ENCODE data around the gene CPNE2.
A peak's percentile ranks its signal among the peaks of the same experiment; 100 is the strongest.

CPNE2 gene

GRCh38 chr16:57130950-57131321, 38.6 kb downstream of the CPNE2 start:
- H3K36me3 Mint-ChIP-seq (ENCODE audit: low read depth), result no peaks in the 10 kb centered on the region

DNA sequence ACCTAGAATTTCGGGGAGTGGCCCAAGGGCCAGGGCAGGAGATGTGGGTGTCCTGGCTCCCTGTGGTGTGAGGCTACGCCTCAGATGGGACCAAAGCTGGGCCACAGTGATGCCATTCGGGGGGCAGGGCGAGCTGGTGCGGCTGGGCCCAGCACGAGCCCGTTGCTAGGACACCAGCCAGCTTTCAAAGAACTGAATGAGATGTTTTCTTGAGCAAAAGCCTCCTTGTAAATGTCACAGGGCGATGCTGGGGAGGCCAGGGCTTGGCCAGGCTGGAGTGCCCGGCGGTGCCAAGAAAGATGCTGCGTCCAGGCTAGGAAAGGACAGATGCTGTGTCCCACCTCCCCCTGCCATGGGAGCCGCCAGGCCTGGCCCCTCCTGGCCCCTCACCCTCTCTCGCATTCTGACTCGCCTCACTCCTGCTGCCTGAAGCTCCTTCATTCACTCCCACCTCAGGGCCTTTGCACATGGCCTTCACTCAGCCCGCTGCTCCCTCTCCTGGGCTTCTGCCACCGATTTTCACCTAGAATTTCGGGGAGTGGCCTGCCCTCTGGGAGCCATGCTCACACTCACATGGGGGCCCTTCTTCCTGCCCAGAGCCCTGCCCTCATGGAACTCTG, 39.1 kb downstream of the CPNE2 start:
- Mint-ChIP-seq H3K27me3 (ENCODE audit: low read depth) (no peaks in the 10 kb centered on the region), H3K9me3 (no peaks in the 10 kb centered on the region), H3K4me3 (no peak overlapping the region), H3K4me1 (ENCODE audit: low read depth) (peaks cover 43% of the 10 kb centered on the region), H3K36me3 (ENCODE audit: low read depth) (no peaks in the 10 kb centered on the region), H3K27ac (peak overlapping the region; percentile 41)
- no peak for DNase-seq (ENCODE audit: low spot score)

More at GRCh38 chr16:57130950-57131321, 38.6 kb downstream of the CPNE2 start:
- Mint-ChIP-seq H3K4me3 (no peak overlapping the region), H3K27me3 (ENCODE audit: low read depth) (no peaks in the 10 kb centered on the region), H3K9me3 (no peaks in the 10 kb centered on the region), H3K27ac (no peak overlapping the region), H3K4me1 (ENCODE audit: low read depth) (peaks cover 42% of the 10 kb centered on the region)
- no peak for DNase-seq (ENCODE audit: low spot score)

DNA sequence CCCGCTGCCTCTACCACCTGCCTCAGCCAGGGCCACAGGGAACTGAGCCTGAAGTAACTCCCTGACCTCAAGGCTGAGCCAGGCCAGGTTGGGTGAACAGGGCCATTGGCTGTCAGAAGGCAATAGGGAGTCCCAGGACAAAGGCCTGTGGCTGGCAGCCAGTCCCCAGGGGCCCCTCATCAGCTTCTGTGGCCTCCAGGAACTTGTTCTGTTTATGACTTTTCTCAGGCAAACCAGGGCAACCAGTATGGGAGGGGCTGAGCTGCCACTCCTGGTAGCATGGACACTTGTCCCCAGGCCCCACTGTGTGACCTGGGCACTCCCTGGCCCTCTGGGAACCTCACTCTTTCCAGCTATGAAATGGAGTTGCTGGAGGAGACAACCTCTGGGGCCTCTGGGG, 40.1 kb downstream of the CPNE2 start:
- Mint-ChIP-seq H3K9me3 (no peaks in the 10 kb centered on the region), H3K27me3 (ENCODE audit: low read depth) (no peaks in the 10 kb centered on the region), H3K36me3 (ENCODE audit: low read depth) (no peaks in the 10 kb centered on the region), H3K27ac (peak overlapping the region; percentile 35), H3K4me3 (no peak overlapping the region), H3K4me1 (ENCODE audit: low read depth) (peaks cover 33% of the 10 kb centered on the region)
- DNase-seq (ENCODE audit: low spot score), result no peak

- no peak for DNase-seq (ENCODE audit: low spot score)
- H3K9me3 Mint-ChIP-seq, result no peaks in the 10 kb centered on the region
- H3K27me3 Mint-ChIP-seq (ENCODE audit: low read depth), result no peaks in the 10 kb centered on the region
- H3K4me1 Mint-ChIP-seq (ENCODE audit: low read depth), result peaks cover 28% of the 10 kb centered on the region
- H3K36me3 Mint-ChIP-seq (ENCODE audit: low read depth), result no peaks in the 10 kb centered on the region
- no peak overlapping the region for H3K27ac Mint-ChIP-seq
- H3K4me3 Mint-ChIP-seq, result no peak overlapping the region
Observed at GRCh38 chr16:57133031-57133430, 40.6 kb downstream of the CPNE2 start.

GRCh38 chr16:57133886-57134285, 41.5 kb downstream of the CPNE2 start:
- H3K4me1 Mint-ChIP-seq (ENCODE audit: low read depth), result peaks cover 24% of the 10 kb centered on the region
- no peak overlapping the region for H3K4me3 Mint-ChIP-seq
- H3K36me3 Mint-ChIP-seq (ENCODE audit: low read depth), result no peaks in the 10 kb centered on the region
- H3K9me3 Mint-ChIP-seq, result no peaks in the 10 kb centered on the region
- no peak overlapping the region for H3K27ac Mint-ChIP-seq
- no peak for DNase-seq (ENCODE audit: low spot score)
- no peaks in the 10 kb centered on the region for H3K27me3 Mint-ChIP-seq (ENCODE audit: low read depth)

DNA sequence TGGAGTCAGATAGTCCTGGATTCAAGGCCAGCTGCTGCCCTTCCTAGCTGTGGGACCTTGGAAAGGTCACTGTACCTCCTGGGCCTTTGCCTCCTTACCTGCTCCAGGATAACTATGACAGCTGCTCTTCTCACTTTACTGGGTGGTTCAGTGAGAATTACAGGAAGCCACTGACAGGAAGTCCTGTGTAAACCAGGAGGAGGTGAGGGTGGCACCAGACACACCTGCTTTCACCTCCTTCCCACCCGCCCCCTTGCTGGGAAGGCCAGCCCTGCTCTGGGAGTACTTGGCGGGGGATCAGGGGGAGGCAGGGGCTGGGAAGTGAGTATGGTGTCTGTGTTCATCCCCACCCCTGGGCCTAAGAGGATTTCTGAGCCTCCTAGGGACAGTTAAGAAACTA, 42.6 kb downstream of the CPNE2 start:
- Mint-ChIP-seq H3K9me3 (no peaks in the 10 kb centered on the region), H3K27me3 (ENCODE audit: low read depth) (no peaks in the 10 kb centered on the region), H3K36me3 (ENCODE audit: low read depth) (no peaks in the 10 kb centered on the region), H3K4me1 (ENCODE audit: low read depth) (peaks cover 18% of the 10 kb centered on the region), H3K27ac (peak overlapping the region; percentile 86), H3K4me3 (peak overlapping the region; percentile 72)
- no peak for DNase-seq (ENCODE audit: low spot score)

DNA sequence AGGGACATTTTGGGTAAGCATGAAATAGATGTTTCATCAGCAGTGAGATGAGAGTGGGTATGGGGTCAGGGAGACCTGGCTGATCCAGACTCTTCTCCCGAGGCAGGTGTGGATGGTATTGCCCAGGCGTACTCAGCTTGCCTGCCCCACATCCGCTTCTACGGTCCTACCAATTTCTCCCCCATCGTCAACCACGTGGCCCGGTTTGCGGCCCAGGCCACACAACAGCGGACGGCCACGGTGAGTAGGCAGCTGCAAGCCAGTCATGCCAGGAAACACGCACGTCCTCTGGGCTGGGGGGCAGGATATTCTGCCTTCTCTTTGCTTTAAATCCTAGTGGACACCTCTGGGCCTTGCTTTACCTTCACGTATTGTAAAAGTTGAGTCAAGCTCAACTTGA, 44.7 kb downstream of the CPNE2 start:
- H3K9me3 Mint-ChIP-seq, result no peaks in the 10 kb centered on the region
- no peak for DNase-seq (ENCODE audit: low spot score)
- peak overlapping the region; percentile 31 for H3K27ac Mint-ChIP-seq
- H3K4me3 Mint-ChIP-seq, result no peak overlapping the region
- H3K4me1 Mint-ChIP-seq (ENCODE audit: low read depth), result peaks cover 25% of the 10 kb centered on the region
- no peaks in the 10 kb centered on the region for H3K36me3 Mint-ChIP-seq (ENCODE audit: low read depth)
- no peaks in the 10 kb centered on the region for H3K27me3 Mint-ChIP-seq (ENCODE audit: low read depth)

DNA sequence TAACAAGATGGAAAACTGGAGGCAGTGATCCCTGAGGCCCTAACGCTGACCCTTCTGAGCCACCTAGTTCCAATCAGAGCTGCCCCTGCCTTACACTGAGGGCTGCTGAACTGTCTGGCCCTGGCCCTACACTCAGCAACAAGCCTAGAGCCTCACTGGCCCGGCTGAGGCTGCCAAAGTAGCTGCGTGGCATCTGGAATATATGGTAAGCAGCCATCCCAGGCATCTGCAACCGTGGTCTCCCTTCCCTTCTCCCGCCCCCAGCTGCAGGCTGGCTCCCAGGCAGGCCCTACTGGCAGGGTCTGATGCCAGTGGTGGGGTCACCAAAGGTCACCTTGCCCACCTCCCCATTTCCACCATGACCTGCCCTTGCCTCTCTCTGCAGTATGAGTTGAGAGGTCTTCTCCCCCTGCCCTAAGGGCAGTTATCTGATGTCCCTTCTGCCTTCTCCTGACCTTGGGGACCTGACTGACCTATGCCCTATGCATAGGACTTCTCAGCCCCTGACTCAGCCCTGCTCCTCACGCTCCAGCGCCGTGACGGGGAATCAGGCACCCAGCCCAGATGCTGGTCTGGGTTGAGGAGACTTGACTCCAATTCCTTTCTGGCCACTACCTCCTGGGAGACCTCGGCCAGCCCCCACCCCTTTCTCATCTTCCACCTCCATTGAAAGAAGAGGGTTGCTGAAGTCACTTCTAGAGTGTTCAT, 45.3 kb downstream of the CPNE2 start:
- Mint-ChIP-seq H3K9me3 (no peaks in the 10 kb centered on the region), H3K36me3 (ENCODE audit: low read depth) (no peaks in the 10 kb centered on the region), H3K4me1 (ENCODE audit: low read depth) (peaks cover 32% of the 10 kb centered on the region), H3K4me3 (no peak overlapping the region), H3K27me3 (ENCODE audit: low read depth) (no peaks in the 10 kb centered on the region), H3K27ac (peak overlapping the region; percentile 15)
- no peak for DNase-seq (ENCODE audit: low spot score)

DNA sequence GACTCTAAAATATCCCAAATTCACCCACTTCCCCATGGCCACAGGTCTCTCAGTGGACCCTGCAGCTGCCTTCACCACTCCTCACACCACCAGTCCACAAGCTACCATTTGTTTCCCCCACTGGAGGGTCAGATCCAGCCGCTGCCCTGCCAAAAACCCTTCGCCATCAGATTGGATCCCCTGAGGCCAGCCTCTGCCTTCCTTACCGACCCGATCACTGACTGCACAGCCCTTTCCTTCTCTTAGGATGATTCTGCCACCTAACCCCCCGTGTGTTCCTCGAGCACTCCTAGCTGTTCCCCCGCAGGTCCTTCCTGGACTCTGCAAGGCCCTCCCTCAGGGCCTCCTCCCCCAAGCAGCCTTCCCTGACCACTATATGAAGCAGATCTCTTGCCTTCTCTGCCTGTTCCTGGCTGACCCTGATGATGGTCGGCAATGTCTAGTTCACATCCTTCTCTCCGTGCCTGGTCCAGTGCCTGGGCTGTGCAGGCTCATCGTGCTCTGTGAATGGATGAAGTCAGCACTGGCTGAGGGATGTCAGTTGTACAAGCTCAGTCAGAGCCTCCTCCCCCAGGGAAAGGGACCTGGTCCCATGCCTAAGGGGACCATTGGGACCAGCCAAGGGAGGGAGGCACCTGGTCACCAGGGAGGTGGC, 46.0 kb downstream of the CPNE2 start:
- no peaks in the 10 kb centered on the region for H3K9me3 Mint-ChIP-seq
- no peak for DNase-seq (ENCODE audit: low spot score)
- peak overlapping the region; percentile 15 for H3K27ac Mint-ChIP-seq
- H3K4me3 Mint-ChIP-seq, result no peak overlapping the region
- H3K27me3 Mint-ChIP-seq (ENCODE audit: low read depth), result no peaks in the 10 kb centered on the region
- no peaks in the 10 kb centered on the region for H3K36me3 Mint-ChIP-seq (ENCODE audit: low read depth)
- peaks cover 32% of the 10 kb centered on the region for H3K4me1 Mint-ChIP-seq (ENCODE audit: low read depth)

DNA sequence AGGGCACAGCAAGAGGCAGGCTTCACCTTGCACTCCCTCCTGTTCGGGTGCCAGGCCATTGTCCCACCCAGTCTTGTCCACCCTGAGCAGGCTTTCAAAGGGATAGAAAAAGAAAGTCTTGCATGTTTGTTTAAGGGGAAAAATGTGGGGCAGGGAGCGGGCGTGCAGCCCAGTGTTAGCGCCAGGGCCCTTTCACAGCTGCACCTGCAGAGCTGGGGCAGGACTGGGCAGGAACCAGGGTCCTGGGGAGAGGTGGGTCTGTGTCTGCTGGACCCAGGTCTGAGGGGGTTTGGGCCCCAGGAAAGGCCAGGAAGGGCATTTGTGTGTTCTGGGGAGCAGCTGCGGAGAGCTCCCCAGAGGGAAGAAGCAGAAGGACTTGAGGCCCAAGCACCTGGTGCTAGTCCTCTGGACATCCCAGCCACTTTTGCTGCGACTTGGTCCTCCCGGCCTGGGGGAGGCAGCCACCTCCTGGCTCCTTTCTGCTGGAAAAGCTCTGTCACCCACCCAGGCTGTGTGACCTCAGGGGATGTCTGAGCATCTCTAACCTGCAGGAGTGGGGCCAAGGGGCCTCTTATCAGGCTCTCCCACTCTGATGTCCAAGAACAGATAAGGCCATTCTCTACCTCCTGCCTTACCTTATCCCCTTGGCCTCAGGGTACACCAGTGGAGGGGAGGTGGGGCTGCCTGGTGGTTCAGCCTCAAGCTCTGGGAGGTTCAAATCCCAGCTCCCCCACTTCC, 48.7 kb downstream of the CPNE2 start:
- no peaks in the 10 kb centered on the region for H3K36me3 Mint-ChIP-seq (ENCODE audit: low read depth)
- no peaks in the 10 kb centered on the region for H3K9me3 Mint-ChIP-seq
- no peak for DNase-seq (ENCODE audit: low spot score)
- H3K4me3 Mint-ChIP-seq, result no peak overlapping the region
- peak overlapping the region; percentile 20 for H3K27ac Mint-ChIP-seq
- H3K27me3 Mint-ChIP-seq (ENCODE audit: low read depth), result no peaks in the 10 kb centered on the region
- peaks cover 16% of the 10 kb centered on the region for H3K4me1 Mint-ChIP-seq (ENCODE audit: low read depth)

DNA sequence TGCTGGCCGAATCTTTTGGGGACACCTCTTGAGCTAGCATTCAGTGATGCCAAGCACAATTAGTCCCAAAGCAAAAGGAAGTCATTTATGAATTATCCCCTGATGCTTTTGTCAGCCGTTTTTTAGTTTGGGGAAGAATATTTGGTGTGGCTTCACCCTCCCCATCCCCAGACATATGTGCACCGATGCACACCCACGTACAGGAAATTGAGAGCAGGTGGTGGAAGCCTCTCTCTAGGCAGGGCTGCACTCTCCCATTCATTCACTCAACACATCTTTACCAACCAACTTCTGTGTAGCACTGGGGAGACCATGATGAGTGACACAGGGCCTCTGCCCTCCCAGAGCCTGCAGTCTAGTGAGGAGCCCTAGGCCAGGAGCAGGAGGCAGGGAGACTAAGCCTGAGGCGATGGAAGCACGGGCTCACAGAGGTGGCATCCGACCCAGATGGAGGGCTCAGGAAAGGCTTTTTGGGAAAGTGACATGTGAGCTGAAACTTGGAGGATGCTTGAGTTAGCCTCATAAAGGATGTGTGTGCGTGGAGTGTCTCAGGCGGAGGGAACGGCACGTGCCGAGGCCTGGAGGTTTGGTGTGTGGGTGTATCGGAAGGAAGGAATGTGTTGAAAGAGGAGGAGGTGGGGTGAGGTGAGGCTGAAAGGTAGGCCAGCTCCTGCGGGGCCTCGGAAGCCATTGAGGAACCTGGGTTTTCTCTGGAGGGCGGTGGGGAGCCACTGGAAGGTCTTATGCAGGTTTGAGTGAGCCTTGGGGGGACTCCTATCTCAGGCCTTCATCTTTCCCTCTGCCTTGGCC, 49.6 kb downstream of the CPNE2 start:
- Mint-ChIP-seq H3K4me1 (ENCODE audit: low read depth) (peaks cover 13% of the 10 kb centered on the region), H3K9me3 (no peaks in the 10 kb centered on the region), H3K27me3 (ENCODE audit: low read depth) (no peaks in the 10 kb centered on the region), H3K4me3 (peak overlapping the region; percentile 32), H3K27ac (peak overlapping the region; percentile 55), H3K36me3 (ENCODE audit: low read depth) (no peaks in the 10 kb centered on the region)
- peak; percentile 22 for DNase-seq (ENCODE audit: low spot score)

- Mint-ChIP-seq H3K4me1 (ENCODE audit: low read depth) (peaks cover 16% of the 10 kb centered on the region), H3K36me3 (ENCODE audit: low read depth) (no peaks in the 10 kb centered on the region), H3K27ac (no peak overlapping the region), H3K9me3 (no peaks in the 10 kb centered on the region), H3K4me3 (no peak overlapping the region), H3K27me3 (ENCODE audit: low read depth) (no peaks in the 10 kb centered on the region)
- DNase-seq (ENCODE audit: low spot score), result no peak
Observed at GRCh38 chr16:57143149-57143921, 51.0 kb downstream of the CPNE2 start.

DNA sequence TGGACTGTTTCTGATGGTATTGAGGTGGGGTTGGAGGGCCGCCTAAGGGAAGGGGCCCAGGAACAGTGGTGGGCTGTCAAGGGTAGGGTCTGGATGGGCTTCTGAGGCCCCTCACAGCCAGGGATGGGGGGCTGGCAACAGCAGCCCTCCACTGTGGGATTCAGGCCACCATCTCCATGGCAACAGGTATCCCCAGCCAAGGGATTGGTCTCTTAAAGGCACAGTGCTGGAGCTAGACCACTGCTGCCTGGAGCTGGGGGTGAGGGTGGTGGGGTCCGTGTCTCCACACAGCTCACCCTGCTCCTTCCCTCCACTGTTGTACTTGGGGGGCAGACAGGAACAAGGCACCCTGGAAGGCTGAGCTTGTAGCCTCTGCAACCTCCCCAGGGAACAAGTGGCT, 51.6 kb downstream of the CPNE2 start:
- Mint-ChIP-seq H3K4me1 (ENCODE audit: low read depth) (peaks cover 16% of the 10 kb centered on the region), H3K4me3 (no peak overlapping the region), H3K9me3 (no peaks in the 10 kb centered on the region), H3K27me3 (ENCODE audit: low read depth) (no peaks in the 10 kb centered on the region), H3K27ac (no peak overlapping the region), H3K36me3 (ENCODE audit: low read depth) (no peaks in the 10 kb centered on the region)
- no peak for DNase-seq (ENCODE audit: low spot score)

All from T-helper 2 cell treated with Interferon-gamma antibody and Interleukin-4, amounts not matched to agents 5 μg/mL and 100 μg/mL, for 36 hours (primary cell).